ENCODE results near the gene RNASE11.
"Not testable (repeated sequence)": the region's sequence is repeated elsewhere in the genome, so short reads cannot be mapped to it uniquely, and the experiment has no call there.

Gene RNASE11

GRCh38 chr14:20614038-20614840 is 26.4 kb upstream of the RNASE11 start:
- no peak for DNase-seq (ENCODE audit: low read depth in 3 of 3)

GRCh38 chr14:20613094-20614037 is 25.6 kb upstream of the RNASE11 start:
- DNase-seq (ENCODE audit: low read depth in 3 of 3) = peak; percentile 79 to 84 (median 80)

- no peak for DNase-seq (ENCODE audit: low read depth in 3 of 3)
Measured at GRCh38 chr14:20612403-20612802, 24.6 kb upstream of the RNASE11 start.

- no peak for DNase-seq (ENCODE audit: low read depth in 3 of 3)
Measured at GRCh38 chr14:20611277-20611676, 23.5 kb upstream of the RNASE11 start.

GRCh38 chr14:20610002-20610765 is 22.4 kb upstream of the RNASE11 start:
- peak; percentile 58 to 85 (median 65) for DNase-seq (ENCODE audit: low read depth in 3 of 3)

- DNase-seq (ENCODE audit: low read depth in 3 of 3) = peak; percentile 48 to 59 (median 49)
Measured at GRCh38 chr14:20609215-20610001, 21.6 kb upstream of the RNASE11 start.

- DNase-seq (ENCODE audit: low read depth in 3 of 3) = no peak
Measured at GRCh38 chr14:20608383-20609110, 20.7 kb upstream of the RNASE11 start.

GRCh38 chr14:20607617-20608016 is 19.8 kb upstream of the RNASE11 start:
- no peak for DNase-seq (ENCODE audit: low read depth in 3 of 3)

- no peak for DNase-seq (ENCODE audit: low read depth in 3 of 3)
Measured at GRCh38 chr14:20606902-20607242, 19.1 kb upstream of the RNASE11 start.

- no peak for DNase-seq (ENCODE audit: low read depth in 3 of 3)
Measured at GRCh38 chr14:20606190-20606901, 18.5 kb upstream of the RNASE11 start.

- DNase-seq (ENCODE audit: low read depth in 3 of 3) = no peak
Measured at GRCh38 chr14:20603813-20604690, 16.3 kb upstream of the RNASE11 start.

- DNase-seq (ENCODE audit: low read depth in 3 of 3) = no peak
Measured at GRCh38 chr14:20602583-20602982, 14.8 kb upstream of the RNASE11 start.

- no peak for DNase-seq (ENCODE audit: low read depth in 3 of 3)
Measured at GRCh38 chr14:20601522-20601921, 13.7 kb upstream of the RNASE11 start.

- no peak for DNase-seq (ENCODE audit: low read depth in 3 of 3)
Measured at GRCh38 chr14:20597108-20597507, 9.3 kb upstream of the RNASE11 start.

- DNase-seq (ENCODE audit: low read depth in 3 of 3) = not testable (repeated sequence)
Measured at GRCh38 chr14:20595726-20596125, 7.9 kb upstream of the RNASE11 start.

- no peak for DNase-seq (ENCODE audit: low read depth in 3 of 3)
Measured at GRCh38 chr14:20592574-20592973, 4.8 kb upstream of the RNASE11 start.

- DNase-seq (ENCODE audit: low read depth in 3 of 3) = no peak
Measured at GRCh38 chr14:20591235-20591634, 3.4 kb upstream of the RNASE11 start, which contains the start of gene RNASE12. Gene RNASE12, minus strand, starts transcription at chr14:20591376. Its CDS starts 653 bp downstream, at chr14:20590723.

GRCh38 chr14:20583908-20584307 is 3.9 kb downstream of the RNASE11 start:
- no peak for DNase-seq (ENCODE audit: low read depth in 3 of 3)

- no peak for DNase-seq (ENCODE audit: low read depth in 3 of 3)
Measured at GRCh38 chr14:20583142-20583541, 4.7 kb downstream of the RNASE11 start.

Data from stimulated activated CD4-positive, alpha-beta T cell treated with anti-CD3 and anti-CD28 coated beads, TNF-alpha, amount 100 ng/mL, for 24 hours (primary cell).